HepG2 (cell line): ENCODE data around the gene FAM47B. TPM values are rescaled to one million over a fixed set of nuclear protein-coding genes. Genes with fewer than 3 reads are reported as not detected.

ENCODE experiments used
- AGO1 ChIP-seq: fragments of 200-400 bp; formaldehyde crosslinking; IDR thresholded peaks from 2 replicates; pipeline ENCODE4 v1.6.1; 2017; ENCODE audit warnings: mild to moderate bottlenecking, low read depth, low read length, moderate library complexity; ENCODE audit not compliant: poor library complexity, severe bottlenecking
- ATF7 ChIP-seq, 2 experiments: fragments of 450-650 bp in 1 of 2; sonication (generic) in 1 of 2; formaldehyde crosslinking in 1 of 2; IDR thresholded peaks; 2 replicates each; pipeline versions ENCODE4 v1.4.0 to v1.6.1; 2016 to 2020; ENCODE audit warnings: antibody characterized with exemption in 1 of 2, mild to moderate bottlenecking in 1 of 2, missing genetic modification reagents in 1 of 2
- DZIP1 ChIP-seq: sonication (generic); formaldehyde crosslinking; IDR thresholded peaks from 2 replicates; pipeline ENCODE4 v1.5.0; 2020; ENCODE audit warnings: mild to moderate bottlenecking, missing genetic modification reagents
- KAT8 ChIP-seq: IDR thresholded peaks from 2 replicates; pipeline ENCODE4 v1.6.1; 2016; ENCODE audit warnings: missing genetic modification reagents, missing compliant biosample characterization
- SETDB1 ChIP-seq: sonication (generic); formaldehyde crosslinking; IDR thresholded peaks from 2 replicates; pipeline ENCODE4 v1.5.1; 2020; ENCODE audit warnings: missing genetic modification reagents, mild to moderate bottlenecking, borderline replicate concordance
- ZFP36 ChIP-seq: fragments of 150-350 bp; IDR thresholded peaks from 2 replicates; pipeline ENCODE4 v1.6.1; 2018; ENCODE audit warnings: borderline replicate concordance, low read length, low read depth; ENCODE audit not compliant: partially characterized antibody
- ZNF17 ChIP-seq: sonication (generic); formaldehyde crosslinking; IDR thresholded peaks from 2 replicates; pipeline ENCODE4 v1.5.0; 2020; ENCODE audit warnings: mild to moderate bottlenecking, missing genetic modification reagents
- ZNF230 ChIP-seq: sonication (generic); formaldehyde crosslinking; IDR thresholded peaks from 2 replicates; pipeline ENCODE4 v1.4.0; 2020; ENCODE audit warnings: mild to moderate bottlenecking, missing genetic modification reagents
- ZNF333 ChIP-seq: sonication (generic); formaldehyde crosslinking; IDR thresholded peaks from 2 replicates; pipeline ENCODE4 v1.4.0; 2020; ENCODE audit warnings: mild to moderate bottlenecking, missing genetic modification reagents, borderline replicate concordance
- ZNF547 ChIP-seq: sonication (generic); formaldehyde crosslinking; IDR thresholded peaks from 2 replicates; pipeline ENCODE4 v1.5.1; 2020; ENCODE audit warnings: mild to moderate bottlenecking, missing genetic modification reagents
- ZNF570 ChIP-seq: sonication (generic); formaldehyde crosslinking; IDR thresholded peaks from 2 replicates; pipeline ENCODE4 v1.4.0; 2020; ENCODE audit warnings: mild to moderate bottlenecking, missing genetic modification reagents, borderline replicate concordance
- polyA plus RNA-seq, 8 experiments: library from polyadenylated mRNA; depleted of rRNA in 3 of 8; stranded (reverse) in 7 of 8; unstranded in 1 of 8; fragments of >200 nt; fragmentation: Illumina TruSeq in 4 of 8; extraction: Trizol in 4 of 8; gene quantifications; 2 replicates each; pipeline versions ENCODE4 v1.2.1 to v1.2.3, GENCODE V29; 2011 to 2016; ENCODE audit warnings: low read depth in 4 of 8, missing spikeins in 1 of 8, mixed read lengths in 1 of 8; ENCODE audit not compliant: insufficient read depth in 1 of 8
- total RNA-seq, 5 experiments: library from RNA; depleted of rRNA; stranded (reverse); fragments of >200 nt; fragmentation: Illumina TruSeq; extraction: Trizol; gene quantifications; 2 replicates each; pipeline ENCODE4 v1.2.3, GENCODE V29; 2016; ENCODE audit warnings: low read depth in 1 of 5
- TF ChIP-seq, protein P1 (sequence below): sonication (generic); formaldehyde crosslinking; IDR thresholded peaks from 2 replicates; pipeline ENCODE4 v1.4.0; 2020; ENCODE audit warnings: mild to moderate bottlenecking, missing genetic modification reagents

The FAM47B gene
- total and polyA plus RNA-seq, 2 of the 13 experiments (the other 11 are each of a cell fraction or from before 2014, with no cell fraction given): not detected

GRCh38 chrX:34956916-34957315 lies 14.3 kb downstream of the FAM47B start (continued):
- TF ChIP-seq ATF7 (IDR thresholded peaks at IDR 0.05) (no peak), ATF7 (CRISPR knock-in tag; IDR thresholded peaks at IDR 0.05) (no peak), KAT8 (CRISPR knock-in tag) (no peak), ZNF570 (CRISPR knock-in tag) (no peak), DZIP1 (CRISPR knock-in tag) (no peak), ZFP36 (no peak), ZNF17 (CRISPR knock-in tag) (no peak), ZNF547 (CRISPR knock-in tag) (no peak), SETDB1 (no peak), ZNF230 (CRISPR knock-in tag) (no peak), ZNF333 (no peak), AGO1 (no peak)
- TF ChIP-seq, protein P1, sequence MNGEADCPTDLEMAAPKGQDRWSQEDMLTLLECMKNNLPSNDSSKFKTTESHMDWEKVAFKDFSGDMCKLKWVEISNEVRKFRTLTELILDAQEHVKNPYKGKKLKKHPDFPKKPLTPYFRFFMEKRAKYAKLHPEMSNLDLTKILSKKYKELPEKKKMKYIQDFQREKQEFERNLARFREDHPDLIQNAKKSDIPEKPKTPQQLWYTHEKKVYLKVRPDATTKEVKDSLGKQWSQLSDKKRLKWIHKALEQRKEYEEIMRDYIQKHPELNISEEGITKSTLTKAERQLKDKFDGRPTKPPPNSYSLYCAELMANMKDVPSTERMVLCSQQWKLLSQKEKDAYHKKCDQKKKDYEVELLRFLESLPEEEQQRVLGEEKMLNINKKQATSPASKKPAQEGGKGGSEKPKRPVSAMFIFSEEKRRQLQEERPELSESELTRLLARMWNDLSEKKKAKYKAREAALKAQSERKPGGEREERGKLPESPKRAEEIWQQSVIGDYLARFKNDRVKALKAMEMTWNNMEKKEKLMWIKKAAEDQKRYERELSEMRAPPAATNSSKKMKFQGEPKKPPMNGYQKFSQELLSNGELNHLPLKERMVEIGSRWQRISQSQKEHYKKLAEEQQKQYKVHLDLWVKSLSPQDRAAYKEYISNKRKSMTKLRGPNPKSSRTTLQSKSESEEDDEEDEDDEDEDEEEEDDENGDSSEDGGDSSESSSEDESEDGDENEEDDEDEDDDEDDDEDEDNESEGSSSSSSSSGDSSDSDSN: no peak
